Upper lobe of right lung (tissue), 1 donor: ENCODE data around the gene TLK2. TPM values are rescaled to one million over a fixed set of nuclear protein-coding genes. Genes with fewer than 3 reads are reported as not detected.
"Not testable (repeated sequence)": the region's sequence is repeated elsewhere in the genome, so short reads cannot be mapped to it uniquely, and the experiment has no call there.

ENCODE experiments used
- ATAC-seq: fragments of 200-7000 bp; cut with Tn5 transposase; one replicate; pipeline ENCODE4 v1.9.1; 2020; ENCODE audit warnings: mild to moderate bottlenecking, moderate library complexity
- DNase-seq: peaks from one replicate; pipeline ENCODE4 v3.0.0-alpha.2; 2020
- H3K27ac ChIP-seq: fragments of 200-600 bp; one replicate; pipeline ENCODE4 v1.8.0; 2022
- H3K27me3 ChIP-seq: fragments of 200-600 bp; one replicate; pipeline ENCODE4 v1.8.0; 2022; ENCODE audit warnings: mild to moderate bottlenecking
- H3K36me3 ChIP-seq: fragments of 200-600 bp; one replicate; pipeline ENCODE4 v1.8.0; 2022
- H3K4me1 ChIP-seq: fragments of 200-600 bp; one replicate; pipeline ENCODE4 v1.8.0; 2022
- H3K4me3 ChIP-seq: fragments of 200-600 bp; one replicate; pipeline ENCODE4 v1.8.0; 2022; ENCODE audit warnings: mild to moderate bottlenecking
- H3K9me3 ChIP-seq: fragments of 200-600 bp; one replicate; pipeline ENCODE4 v1.8.0; 2022
- intact Hi-C: fragments of 100-400 bp; cut with DNase I; formaldehyde crosslinking; loops from one replicate; pipeline ENCODE4 v1.11.0; 2022
- total RNA-seq: library from RNA; stranded (reverse); fragmentation: NEBNext Ultra II Directional; extraction: Animal tissue kit (Norgen Biotek cat#: 25700); gene quantifications from one replicate; pipeline ENCODE4 v1.2.1, GENCODE V29; 2021
- donor health status: DM: no; HTN: yes; CAD: no; lungs with severe emphysema.

TLK2 gene
- total RNA-seq, 1 donor from 2014 or later: 38.4 TPM

DNA sequence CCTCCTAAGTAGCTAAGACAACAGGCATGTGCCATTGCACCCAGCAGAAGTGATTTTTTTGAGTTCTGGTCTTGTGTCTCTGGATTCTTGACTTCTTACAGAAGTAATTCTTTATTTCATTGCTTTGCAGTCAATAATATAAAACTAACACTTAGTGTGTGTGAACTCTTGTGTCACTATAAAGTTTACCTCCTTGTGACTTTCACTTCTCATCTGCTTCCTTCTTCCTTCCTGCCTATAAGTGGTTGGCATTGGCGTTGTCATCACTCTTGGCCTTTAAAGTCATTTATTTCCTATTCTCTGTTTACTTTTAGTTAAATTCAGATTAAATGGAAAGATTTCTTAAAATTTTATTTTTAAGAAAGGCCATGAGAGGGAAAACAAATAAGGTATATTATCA, 12.4 kb downstream of the TLK2 start:
- H3K27me3 ChIP-seq, H3K4me3 ChIP-seq, H3K9me3 ChIP-seq, H3K4me1 ChIP-seq, ATAC-seq, H3K36me3 ChIP-seq, H3K27ac ChIP-seq, intact Hi-C loops, DNase-seq: not testable (repeated sequence)

GRCh38 chr17:62493049-62493655, 14.5 kb downstream of the TLK2 start:
- H3K4me1 ChIP-seq, intact Hi-C loops, H3K4me3 ChIP-seq, DNase-seq, ATAC-seq, H3K36me3 ChIP-seq, H3K27me3 ChIP-seq, H3K27ac ChIP-seq, H3K9me3 ChIP-seq: not testable (repeated sequence)

GRCh38 chr17:62494073-62494472, 15.4 kb downstream of the TLK2 start:
- DNase-seq, H3K4me1 ChIP-seq, intact Hi-C loops, H3K36me3 ChIP-seq, H3K27ac ChIP-seq, H3K27me3 ChIP-seq, H3K9me3 ChIP-seq, H3K4me3 ChIP-seq, ATAC-seq: not testable (repeated sequence)

DNA sequence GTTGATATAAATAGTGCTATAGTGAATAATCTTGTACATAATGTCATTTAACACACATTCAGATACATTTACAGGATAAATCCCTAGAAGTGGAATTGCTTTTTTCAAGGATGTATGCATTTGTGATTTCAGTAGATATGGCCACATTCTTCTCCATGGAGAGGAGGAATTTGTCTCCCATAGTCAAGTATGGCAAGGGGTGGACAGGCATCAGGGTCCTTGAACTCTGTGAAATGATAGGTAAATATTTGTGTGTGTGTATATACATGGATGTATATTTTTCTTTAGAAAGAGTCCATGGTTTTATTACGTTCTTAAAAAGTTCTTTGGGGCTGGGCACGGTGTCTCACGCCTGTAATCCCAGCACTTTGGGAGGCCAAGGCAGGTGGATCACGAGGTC, 17.7 kb downstream of the TLK2 start:
- ATAC-seq, H3K36me3 ChIP-seq, H3K4me3 ChIP-seq, H3K9me3 ChIP-seq, H3K4me1 ChIP-seq, DNase-seq, H3K27ac ChIP-seq, intact Hi-C loops, H3K27me3 ChIP-seq: not testable (repeated sequence)

GRCh38 chr17:62498796-62499195, 20.2 kb downstream of the TLK2 start:
- DNase-seq, ATAC-seq, H3K4me1 ChIP-seq: not testable (repeated sequence)

GRCh38 chr17:62500463-62500862, 21.8 kb downstream of the TLK2 start:
- H3K4me1 ChIP-seq, intact Hi-C loops, DNase-seq, H3K9me3 ChIP-seq, H3K27ac ChIP-seq, H3K4me3 ChIP-seq, ATAC-seq, H3K27me3 ChIP-seq, H3K36me3 ChIP-seq: not testable (repeated sequence)

More at GRCh38 chr17:62498796-62499195, 20.2 kb downstream of the TLK2 start:
- H3K27me3 ChIP-seq, intact Hi-C loops, H3K36me3 ChIP-seq, H3K4me3 ChIP-seq, H3K27ac ChIP-seq, H3K9me3 ChIP-seq: not testable (repeated sequence)

GRCh38 chr17:62504857-62505256, 26.2 kb downstream of the TLK2 start:
- H3K27ac ChIP-seq, intact Hi-C loops: not testable (repeated sequence)

GRCh38 chr17:62507191-62507836, 28.7 kb downstream of the TLK2 start:
- H3K9me3 ChIP-seq, H3K4me1 ChIP-seq, H3K36me3 ChIP-seq, intact Hi-C loops, H3K27me3 ChIP-seq, ATAC-seq, DNase-seq, H3K4me3 ChIP-seq, H3K27ac ChIP-seq: not testable (repeated sequence)

More at GRCh38 chr17:62504857-62505256, 26.2 kb downstream of the TLK2 start:
- H3K4me1 ChIP-seq, DNase-seq, H3K9me3 ChIP-seq, H3K36me3 ChIP-seq, H3K4me3 ChIP-seq, H3K27me3 ChIP-seq: not testable (repeated sequence)
- ATAC-seq: peak; percentile 39

- ATAC-seq, H3K9me3 ChIP-seq, H3K27ac ChIP-seq, H3K27me3 ChIP-seq, H3K4me3 ChIP-seq, H3K36me3 ChIP-seq, intact Hi-C loops, DNase-seq, H3K4me1 ChIP-seq: not testable (repeated sequence)
Observed at GRCh38 chr17:62510247-62510819, 31.7 kb downstream of the TLK2 start.

GRCh38 chr17:62511014-62511413, 32.4 kb downstream of the TLK2 start:
- H3K27me3 ChIP-seq, DNase-seq, H3K9me3 ChIP-seq, H3K4me3 ChIP-seq, intact Hi-C loops, H3K36me3 ChIP-seq, H3K4me1 ChIP-seq, H3K27ac ChIP-seq: not testable (repeated sequence)
- peak; percentile 67 for ATAC-seq

DNA sequence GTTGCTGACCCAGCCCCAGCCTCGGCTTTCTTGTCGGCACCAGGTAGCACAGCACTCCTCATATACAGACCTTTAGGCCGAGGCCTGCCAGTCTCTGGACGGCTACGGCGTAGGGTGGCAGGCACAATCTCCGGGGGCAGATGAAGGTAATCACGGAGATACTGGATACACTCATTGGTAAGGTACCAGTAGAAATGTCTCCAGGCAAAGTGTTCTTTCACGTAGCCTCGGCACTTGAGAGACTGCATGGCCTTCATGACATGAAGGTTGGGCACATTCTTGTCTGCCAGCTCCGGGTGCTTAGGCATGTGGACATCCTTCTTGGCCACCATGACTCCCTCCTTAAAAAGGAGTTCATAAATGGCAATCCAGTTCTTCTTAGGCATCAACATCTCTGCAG, 37.8 kb downstream of the TLK2 start:
- H3K27ac ChIP-seq, ATAC-seq, H3K4me1 ChIP-seq, H3K4me3 ChIP-seq, DNase-seq, H3K9me3 ChIP-seq, intact Hi-C loops, H3K27me3 ChIP-seq, H3K36me3 ChIP-seq: not testable (repeated sequence)

DNA sequence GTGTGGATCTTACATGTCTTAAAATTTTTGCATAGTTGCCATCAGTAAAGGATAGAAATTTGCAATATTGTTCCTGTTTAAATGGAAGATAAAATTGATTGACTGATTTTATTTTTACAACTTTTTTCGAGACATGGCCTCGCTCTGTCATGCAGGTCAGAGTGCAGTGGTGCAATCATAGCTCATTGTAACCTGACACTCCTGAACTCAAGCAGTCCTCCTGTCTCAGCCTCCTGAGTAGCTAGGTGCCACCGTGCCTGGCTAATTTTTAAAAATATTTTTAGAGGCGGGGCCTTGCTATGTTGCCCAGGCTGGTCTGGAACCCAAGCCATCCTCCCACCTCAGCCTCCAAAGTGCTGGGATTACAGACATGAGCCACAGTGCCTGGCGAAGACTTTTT, 42.7 kb downstream of the TLK2 start:
- ATAC-seq, intact Hi-C loops, DNase-seq, H3K27me3 ChIP-seq, H3K27ac ChIP-seq, H3K4me1 ChIP-seq, H3K4me3 ChIP-seq, H3K9me3 ChIP-seq: not testable (repeated sequence)
- H3K36me3 ChIP-seq: peaks cover 37% of the 10 kb centered on the region

- H3K36me3 ChIP-seq: peaks cover 49% of the 10 kb centered on the region
- intact Hi-C loops, H3K27ac ChIP-seq, H3K4me1 ChIP-seq, H3K9me3 ChIP-seq, H3K4me3 ChIP-seq, H3K27me3 ChIP-seq, DNase-seq: not testable (repeated sequence)
- peak; percentile 66 for ATAC-seq
Observed at GRCh38 chr17:62524077-62524476, 45.5 kb downstream of the TLK2 start.

GRCh38 chr17:62525317-62525716, 46.7 kb downstream of the TLK2 start:
- H3K4me1 ChIP-seq, ATAC-seq, H3K9me3 ChIP-seq, H3K27ac ChIP-seq, intact Hi-C loops, DNase-seq, H3K4me3 ChIP-seq, H3K27me3 ChIP-seq: not testable (repeated sequence)
- H3K36me3 ChIP-seq: peaks cover 57% of the 10 kb centered on the region
